Muscle layer of duodenum (tissue), 2 donors: ENCODE data around the gene CRIP1.

Experiments
- H3K27ac ChIP-seq: one replicate; pipeline ENCODE4 v1.7.0; 2013; ENCODE audit warnings: mild to moderate bottlenecking, low read length
- H3K27me3 ChIP-seq: one replicate; pipeline ENCODE4 v1.7.0; 2013; ENCODE audit warnings: low read depth, mild to moderate bottlenecking, control low read depth, low read length
- H3K36me3 ChIP-seq, 2 donors: one replicate each; pipeline ENCODE4 v1.7.0; 2013; ENCODE audit warnings: low read length in 2 of 2, control low read depth in 1 of 2, mild to moderate bottlenecking in 1 of 2; ENCODE audit not compliant: insufficient read depth in 2 of 2, control insufficient read depth in 1 of 2
- H3K4me1 ChIP-seq, 2 donors: one replicate each; pipeline ENCODE4 v1.7.0; 2013; ENCODE audit warnings: low read length in 2 of 2, mild to moderate bottlenecking in 2 of 2, control low read depth in 1 of 2, moderate library complexity in 1 of 2; ENCODE audit not compliant: insufficient read depth in 2 of 2, control insufficient read depth in 1 of 2
- H3K4me3 ChIP-seq, 2 donors: one replicate each; pipeline ENCODE4 v1.7.0; 2013; ENCODE audit warnings: low read length in 2 of 2, low read depth in 1 of 2, mild to moderate bottlenecking in 1 of 2
- H3K9me3 ChIP-seq, 2 donors: one replicate each; pipeline ENCODE4 v1.7.0; 2013; ENCODE audit warnings: low read length in 2 of 2, control low read depth in 1 of 2, mild to moderate bottlenecking in 1 of 2; ENCODE audit not compliant: control insufficient read depth in 1 of 2
- donor health status: healthy.

CRIP1 gene

GRCh38 chr14:105500036-105500725 lies 13.5 kb downstream of the CRIP1 start:
- H3K36me3 ChIP-seq: no peaks in the 10 kb centered on the region
- H3K27ac ChIP-seq: no peak overlapping the region
- no peaks in the 10 kb centered on the region for H3K4me1 ChIP-seq
- no peaks in the 10 kb centered on the region for H3K27me3 ChIP-seq
- no peak overlapping the region for H3K4me3 ChIP-seq
- H3K9me3 ChIP-seq: no peaks in the 10 kb centered on the region

GRCh38 chr14:105500726-105501101 lies 14.0 kb downstream of the CRIP1 start:
- Histone ChIP-seq H3K9me3 (no peaks in the 10 kb centered on the region), H3K27me3 (no peaks in the 10 kb centered on the region), H3K4me3 (no peak overlapping the region), H3K27ac (no peak overlapping the region), H3K4me1 (no peaks in the 10 kb centered on the region), H3K36me3 (no peaks in the 10 kb centered on the region)

GRCh38 chr14:105501504-105502291 lies 15.0 kb downstream of the CRIP1 start:
- no peak overlapping the region for H3K4me3 ChIP-seq
- no peak overlapping the region for H3K27ac ChIP-seq
- H3K9me3 ChIP-seq: no peaks in the 10 kb centered on the region
- H3K36me3 ChIP-seq: no peaks in the 10 kb centered on the region
- H3K4me1 ChIP-seq: no peaks in the 10 kb centered on the region
- H3K27me3 ChIP-seq: no peaks in the 10 kb centered on the region

- Histone ChIP-seq H3K4me1 (no peaks in the 10 kb centered on the region), H3K9me3 (no peaks in the 10 kb centered on the region), H3K27me3 (peaks cover 2% of the 10 kb centered on the region), H3K36me3 (no peaks in the 10 kb centered on the region), H3K4me3 (no peak overlapping the region), H3K27ac (no peak overlapping the region)
Observed at GRCh38 chr14:105502446-105503295, 16.0 kb downstream of the CRIP1 start.

GRCh38 chr14:105503296-105503640 lies 16.6 kb downstream of the CRIP1 start:
- no peak overlapping the region for H3K27ac ChIP-seq
- peaks cover 3% of the 10 kb centered on the region for H3K27me3 ChIP-seq
- H3K4me3 ChIP-seq: no peak overlapping the region
- no peaks in the 10 kb centered on the region for H3K4me1 ChIP-seq
- no peaks in the 10 kb centered on the region for H3K36me3 ChIP-seq
- no peaks in the 10 kb centered on the region for H3K9me3 ChIP-seq

- Histone ChIP-seq H3K4me1 (no peaks in the 10 kb centered on the region), H3K4me3 (no peak overlapping the region), H3K36me3 (no peaks in the 10 kb centered on the region), H3K9me3 (no peaks in the 10 kb centered on the region), H3K27ac (no peak overlapping the region), H3K27me3 (peaks cover 3% of the 10 kb centered on the region)
Observed at GRCh38 chr14:105503935-105504692, 17.4 kb downstream of the CRIP1 start.

GRCh38 chr14:105505101-105505500 lies 18.4 kb downstream of the CRIP1 start:
- Histone ChIP-seq H3K4me3 (no peak overlapping the region), H3K9me3 (no peaks in the 10 kb centered on the region), H3K36me3 (no peaks in the 10 kb centered on the region), H3K4me1 (no peaks in the 10 kb centered on the region), H3K27ac (no peak overlapping the region), H3K27me3 (peaks cover 3% of the 10 kb centered on the region)

- H3K27me3 ChIP-seq: peaks cover 3% of the 10 kb centered on the region
- H3K4me3 ChIP-seq: no peak overlapping the region
- H3K36me3 ChIP-seq: no peaks in the 10 kb centered on the region
- no peaks in the 10 kb centered on the region for H3K9me3 ChIP-seq
- H3K4me1 ChIP-seq: no peaks in the 10 kb centered on the region
- no peak overlapping the region for H3K27ac ChIP-seq
Observed at GRCh38 chr14:105507247-105507646, 20.6 kb downstream of the CRIP1 start.

- no peaks in the 10 kb centered on the region for H3K4me1 ChIP-seq
- no peaks in the 10 kb centered on the region for H3K36me3 ChIP-seq
- peaks cover 3% of the 10 kb centered on the region for H3K27me3 ChIP-seq
- no peaks in the 10 kb centered on the region for H3K9me3 ChIP-seq
- no peak overlapping the region for H3K27ac ChIP-seq
- no peak overlapping the region for H3K4me3 ChIP-seq
Observed at GRCh38 chr14:105508069-105508468, 21.4 kb downstream of the CRIP1 start.

GRCh38 chr14:105508601-105509000 lies 21.9 kb downstream of the CRIP1 start:
- no peak overlapping the region for H3K4me3 ChIP-seq
- no peak overlapping the region for H3K27ac ChIP-seq
- H3K36me3 ChIP-seq: no peaks in the 10 kb centered on the region
- peaks cover 3% of the 10 kb centered on the region for H3K27me3 ChIP-seq
- H3K4me1 ChIP-seq: no peaks in the 10 kb centered on the region
- H3K9me3 ChIP-seq: no peaks in the 10 kb centered on the region

GRCh38 chr14:105517096-105517495 lies 30.4 kb downstream of the CRIP1 start:
- H3K27ac ChIP-seq: no peak overlapping the region
- H3K9me3 ChIP-seq: no peaks in the 10 kb centered on the region
- H3K4me1 ChIP-seq: no peaks in the 10 kb centered on the region
- H3K4me3 ChIP-seq: no peak overlapping the region
- H3K27me3 ChIP-seq: no peaks in the 10 kb centered on the region
- no peaks in the 10 kb centered on the region for H3K36me3 ChIP-seq
